ENCODE results near the gene KLHL22. TPM values are rescaled to one million over a fixed set of nuclear protein-coding genes. Genes with fewer than 3 reads are reported as not detected.

KLHL22 gene
- total and polyA plus RNA-seq, 2 of the 8 experiments (the other 6 are each of a cell fraction or from before 2014, with no cell fraction given) = 9.4 to 16.2 TPM

- Histone ChIP-seq H2BK15ac (ENCODE audit: low read length) (no peak overlapping the region), H2AFZ (ENCODE audit: low read length) (no peak overlapping the region), H4K91ac (replicated peaks; ENCODE audit: insufficient read length, low read length) (no peak overlapping the region), H3K18ac (ENCODE audit: extremely low read depth, low read length) (no peak overlapping the region), H3K14ac (ENCODE audit: insufficient read length) (no peak overlapping the region), H4K5ac (ENCODE audit: insufficient read length, low read depth, low read length) (no peak overlapping the region), H4K20me1 (replicated peaks in 1 of 2; ENCODE audit: control insufficient read depth in 1 of 2, insufficient read depth in 2 of 2, low read length in 2 of 2) (no peaks in the 10 kb centered on the region), H3K23me2 (ENCODE audit: low read depth, low read length) (no peaks in the 10 kb centered on the region; the same call in 1 of the 2 replicates), H3K27me3 (replicated peaks in 1 of 4; ENCODE audit: control insufficient read depth in 3 of 4, extremely low read depth in 1 of 4, insufficient read depth in 3 of 4, low read length in 3 of 4) (no peaks in the 10 kb centered on the region), H3K27ac (ENCODE audit: low read depth, low read length) (no peak overlapping the region), H3K23ac (ENCODE audit: insufficient read length) (no peak overlapping the region), H3K56ac (replicated peaks; ENCODE audit: insufficient read length, low read depth, low read length) (no peak overlapping the region), H2AK5ac (ENCODE audit: low read depth, low read length) (no peak overlapping the region), H2BK120ac (replicated peaks; ENCODE audit: low read depth, low read length) (no peak overlapping the region), H3K79me2 (ENCODE audit: control insufficient read depth in 1 of 2, insufficient read depth in 2 of 2, low read length in 2 of 2) (no peaks in the 10 kb centered on the region), H3K9me3 (ENCODE audit: insufficient read depth in 2 of 2, low read depth in 1 of 2, low read length in 1 of 2) (no peaks in the 10 kb centered on the region), H3K4me3 (ENCODE audit: extremely low read depth in 1 of 4, insufficient read depth in 2 of 4, low read depth in 3 of 4, low read length in 4 of 4) (no peak overlapping the region), H4K8ac (ENCODE audit: extremely low read depth, insufficient read depth, low read length) (no peak overlapping the region), H3K79me1 (ENCODE audit: low read depth, low read length) (no peaks in the 10 kb centered on the region), H3K4ac (replicated peaks; ENCODE audit: insufficient read length, low read depth, low read length) (no peak overlapping the region), H3K4me2 (ENCODE audit: insufficient read depth in 1 of 2, low read depth in 2 of 2, low read length in 2 of 2) (no peak overlapping the region), H2BK20ac (ENCODE audit: low read length) (no peak overlapping the region), H3K4me1 (replicated peaks in 1 of 4; ENCODE audit: control insufficient read depth in 3 of 4, insufficient read depth in 4 of 4, low read length in 3 of 4) (peaks cover 0 to 2% (median under 1%) of the 10 kb centered on the region in 4 experiments; a peak in 2 of 7 replicates), H2BK5ac (ENCODE audit: low read depth, low read length) (no peak overlapping the region), H3K9ac (replicated peaks in 1 of 4; ENCODE audit: extremely low read depth in 1 of 4, low read depth in 3 of 4, low read length in 3 of 4) (no peak overlapping the region), H3K36me3 (ENCODE audit: control insufficient read depth in 2 of 4, insufficient read depth in 4 of 4, low read length in 3 of 4) (no peaks in the 10 kb centered on the region; a peak in 1 of 8 replicates), H2BK12ac (ENCODE audit: low read depth, low read length) (no peak overlapping the region)
- TF ChIP-seq SRF (IDR thresholded peaks at IDR 0.05; ENCODE audit: low read depth, low read length) (no peak), ATF2 (IDR thresholded peaks at IDR 0.05; ENCODE audit: low read length) (no peak)
- WGBS, 2 experiments (ENCODE audit: extremely low coverage in 1 of 2, insufficient coverage in 1 of 2, insufficient read length in 1 of 2, insufficient replicate concordance in 2 of 2, low coverage in 1 of 2, low lambda C conversion rate in 2 of 2, missing lambda C conversion rate in 1 of 2) = 77% methylated on average over 2 of the region's 2 CpGs; no CpG with 5 or more reads in 1 of the 2 experiments
- no peak for FAIRE-seq
- CTCF ChIA-PET (ENCODE audit: partially characterized antibody) = no interaction called here
- no peak for DNase-seq (ENCODE audit: low read depth in 1 of 2, low spot score in 2 of 2)
- POLR2A ChIA-PET (ENCODE audit: partially characterized antibody) = interaction anchor here (0.7 kb wide), 1 partner anchor 11 kb away, joined by 3 read pairs; no protein-coding TSS in a partner anchor
Observed at GRCh38 chr22:20451920-20452319, 43.7 kb downstream of the KLHL22 start.

Measured in H1 (cell line).